SKM-1 (cell line): Measurements from ENCODE around the gene SHROOM3.

Source experiments
- DNase-seq: peaks from one replicate; lab custom pipeline; 2025; ENCODE audit not compliant: unreplicated experiment; lab: John Stamatoyannopoulos, UW

The SHROOM3 gene

GRCh38 chr4:76802236-76803021 is 367.4 kb downstream of the SHROOM3 start:
- DNase-seq: no peak

- no peak for DNase-seq
These were observed 368.5 kb downstream of the SHROOM3 start for GRCh38 chr4:76803522-76803921.

- no peak for DNase-seq
These were observed 369.1 kb downstream of the SHROOM3 start for GRCh38 chr4:76804096-76804495.

- DNase-seq: no peak
These were observed 371.3 kb downstream of the SHROOM3 start for GRCh38 chr4:76806346-76806745.

GRCh38 chr4:76806757-76807156 is 371.7 kb downstream of the SHROOM3 start:
- no peak for DNase-seq

- no peak for DNase-seq
These were observed 374.7 kb downstream of the SHROOM3 start for GRCh38 chr4:76809594-76810305.

GRCh38 chr4:76811604-76812412 is 376.8 kb downstream of the SHROOM3 start:
- no peak for DNase-seq

GRCh38 chr4:76813070-76813469 is 378.0 kb downstream of the SHROOM3 start:
- DNase-seq: no peak

- no peak for DNase-seq
These were observed 386.6 kb downstream of the SHROOM3 start for GRCh38 chr4:76821641-76822040.

- no peak for DNase-seq
These were observed 387.3 kb downstream of the SHROOM3 start for GRCh38 chr4:76822303-76822702.

- no peak for DNase-seq
These were observed 388.5 kb downstream of the SHROOM3 start for GRCh38 chr4:76823495-76823894.

GRCh38 chr4:76830612-76830963 is 395.6 kb downstream of the SHROOM3 start:
- DNase-seq: no peak

- no peak for DNase-seq
These were observed 396.1 kb downstream of the SHROOM3 start for GRCh38 chr4:76830964-76831703.

GRCh38 chr4:76831711-76832373 is 396.8 kb downstream of the SHROOM3 start:
- DNase-seq: no peak
